GM21825 (cell line): ENCODE measurements around the gene PLXNB2.
A peak's percentile ranks its signal among the peaks of the same experiment; 100 is the strongest.
"Not testable (repeated sequence)": the region's sequence is repeated elsewhere in the genome, so short reads cannot be mapped to it uniquely, and the experiment has no call there.

ENCODE experiments used
- ATAC-seq: cut with Tn5 transposase; IDR thresholded peaks from one replicate; pipeline ENCODE4 v1.9.1; 2021; ENCODE audit warnings: mild to moderate bottlenecking, moderate library complexity; ENCODE audit not compliant: unreplicated experiment

The PLXNB2 gene, protein sequence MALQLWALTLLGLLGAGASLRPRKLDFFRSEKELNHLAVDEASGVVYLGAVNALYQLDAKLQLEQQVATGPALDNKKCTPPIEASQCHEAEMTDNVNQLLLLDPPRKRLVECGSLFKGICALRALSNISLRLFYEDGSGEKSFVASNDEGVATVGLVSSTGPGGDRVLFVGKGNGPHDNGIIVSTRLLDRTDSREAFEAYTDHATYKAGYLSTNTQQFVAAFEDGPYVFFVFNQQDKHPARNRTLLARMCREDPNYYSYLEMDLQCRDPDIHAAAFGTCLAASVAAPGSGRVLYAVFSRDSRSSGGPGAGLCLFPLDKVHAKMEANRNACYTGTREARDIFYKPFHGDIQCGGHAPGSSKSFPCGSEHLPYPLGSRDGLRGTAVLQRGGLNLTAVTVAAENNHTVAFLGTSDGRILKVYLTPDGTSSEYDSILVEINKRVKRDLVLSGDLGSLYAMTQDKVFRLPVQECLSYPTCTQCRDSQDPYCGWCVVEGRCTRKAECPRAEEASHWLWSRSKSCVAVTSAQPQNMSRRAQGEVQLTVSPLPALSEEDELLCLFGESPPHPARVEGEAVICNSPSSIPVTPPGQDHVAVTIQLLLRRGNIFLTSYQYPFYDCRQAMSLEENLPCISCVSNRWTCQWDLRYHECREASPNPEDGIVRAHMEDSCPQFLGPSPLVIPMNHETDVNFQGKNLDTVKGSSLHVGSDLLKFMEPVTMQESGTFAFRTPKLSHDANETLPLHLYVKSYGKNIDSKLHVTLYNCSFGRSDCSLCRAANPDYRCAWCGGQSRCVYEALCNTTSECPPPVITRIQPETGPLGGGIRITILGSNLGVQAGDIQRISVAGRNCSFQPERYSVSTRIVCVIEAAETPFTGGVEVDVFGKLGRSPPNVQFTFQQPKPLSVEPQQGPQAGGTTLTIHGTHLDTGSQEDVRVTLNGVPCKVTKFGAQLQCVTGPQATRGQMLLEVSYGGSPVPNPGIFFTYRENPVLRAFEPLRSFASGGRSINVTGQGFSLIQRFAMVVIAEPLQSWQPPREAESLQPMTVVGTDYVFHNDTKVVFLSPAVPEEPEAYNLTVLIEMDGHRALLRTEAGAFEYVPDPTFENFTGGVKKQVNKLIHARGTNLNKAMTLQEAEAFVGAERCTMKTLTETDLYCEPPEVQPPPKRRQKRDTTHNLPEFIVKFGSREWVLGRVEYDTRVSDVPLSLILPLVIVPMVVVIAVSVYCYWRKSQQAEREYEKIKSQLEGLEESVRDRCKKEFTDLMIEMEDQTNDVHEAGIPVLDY (N-terminal part only)

GRCh38 chr22:50306753-50307749, at the start of gene PLXNB2:
PLXNB2 (minus strand) TSS chr22:50307646; CDS start chr22:50290584, 17,062 bp downstream.
- ATAC-seq: no peak

GRCh38 chr22:50357222-50357621, 49.8 kb upstream of the PLXNB2 start:
- no peak for ATAC-seq

GRCh38 chr22:50356186-50356585, 48.7 kb upstream of the PLXNB2 start:
- no peak for ATAC-seq

GRCh38 chr22:50348058-50348457, 40.6 kb upstream of the PLXNB2 start:
- no peak for ATAC-seq

DNA sequence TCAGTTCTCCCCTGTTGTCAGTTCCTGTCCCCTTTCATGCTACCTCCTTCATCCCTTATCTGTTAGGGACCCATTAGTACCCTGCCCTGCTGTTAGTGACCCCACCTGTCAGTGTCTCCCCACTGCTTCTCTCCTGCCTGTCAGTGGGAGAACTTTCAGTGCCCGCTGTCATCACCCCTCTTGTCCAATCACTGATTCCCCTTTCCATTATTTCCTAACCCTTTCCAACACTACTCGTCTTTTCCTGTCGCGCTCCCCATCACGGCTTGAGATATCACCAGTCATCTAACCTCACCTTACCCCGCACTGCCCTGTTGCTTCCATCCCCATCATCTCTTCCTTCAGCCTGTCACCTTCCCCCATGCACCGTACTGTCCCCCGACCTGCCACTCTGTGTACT, 39.7 kb upstream of the PLXNB2 start:
- no peak for ATAC-seq

GRCh38 chr22:50346470-50346869, 39.0 kb upstream of the PLXNB2 start:
- ATAC-seq: no peak

GRCh38 chr22:50343541-50343935, 36.1 kb upstream of the PLXNB2 start:
- no peak for ATAC-seq

GRCh38 chr22:50342651-50343540, 35.5 kb upstream of the PLXNB2 start, which contains the start of gene PPP6R2:
PPP6R2 (plus strand) TSS chr22:50343327; CDS start chr22:50393909, 50,582 bp downstream.
- ATAC-seq: peak; percentile 57

DNA sequence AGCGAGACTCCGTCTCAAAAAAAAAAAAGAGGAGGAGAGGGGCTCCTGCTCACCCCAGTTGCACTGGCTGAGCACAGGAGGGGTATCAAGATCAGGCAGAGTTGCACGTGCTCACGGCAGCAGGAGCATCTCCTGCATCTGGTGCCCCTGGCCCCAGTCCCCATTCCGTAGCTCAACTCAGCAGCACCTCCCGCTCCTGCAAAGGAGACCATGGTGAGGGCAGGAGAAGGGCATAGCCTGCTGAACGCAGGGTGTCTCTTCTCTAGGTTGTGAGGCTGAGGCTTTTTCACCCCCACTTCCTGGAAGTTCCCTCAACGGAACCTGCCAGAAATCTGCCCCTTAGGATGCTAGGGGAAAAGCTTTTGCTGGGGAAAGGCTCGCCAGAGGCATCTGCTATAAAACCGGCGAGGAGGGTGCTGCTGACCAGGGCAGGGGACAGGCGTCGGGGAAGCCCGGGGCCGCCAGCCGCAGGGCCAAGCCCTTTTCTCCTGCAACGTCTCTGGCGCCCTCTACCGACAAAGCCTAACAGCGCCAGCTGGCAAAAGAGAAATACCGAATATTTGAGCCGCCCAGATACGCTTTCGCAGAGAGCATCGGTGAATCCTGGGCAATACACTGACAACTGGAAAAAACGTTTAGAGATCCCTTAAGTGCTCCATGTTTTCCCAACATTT, 34.7 kb upstream of the PLXNB2 start:
- peak; percentile 54 for ATAC-seq

- ATAC-seq: no peak
Observed at GRCh38 chr22:50339945-50340879, 32.8 kb upstream of the PLXNB2 start.

GRCh38 chr22:50338860-50339462, 31.5 kb upstream of the PLXNB2 start:
- no peak for ATAC-seq

GRCh38 chr22:50338042-50338573, 30.7 kb upstream of the PLXNB2 start:
- no peak for ATAC-seq

GRCh38 chr22:50337262-50338041, 30.0 kb upstream of the PLXNB2 start:
- ATAC-seq: no peak

DNA sequence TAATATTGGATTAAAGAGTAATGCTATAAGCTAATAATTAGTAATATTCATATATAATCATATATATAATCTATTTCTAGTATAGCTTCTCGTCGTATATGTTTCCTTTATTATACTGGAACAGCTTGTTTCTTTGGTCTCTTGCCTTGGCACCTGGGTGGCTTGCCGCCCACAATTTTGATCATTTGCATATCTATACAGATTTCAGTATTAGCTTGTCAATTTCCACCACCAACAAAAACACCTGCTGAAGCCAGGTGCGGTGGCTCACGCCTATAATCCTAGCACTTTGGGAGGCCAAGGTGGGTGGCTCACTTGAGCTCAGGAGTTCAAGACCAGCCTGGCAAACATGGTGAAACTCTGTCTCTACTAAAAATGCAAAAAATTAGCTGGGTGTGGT, 27.0 kb upstream of the PLXNB2 start:
- ATAC-seq: not testable (repeated sequence)

DNA sequence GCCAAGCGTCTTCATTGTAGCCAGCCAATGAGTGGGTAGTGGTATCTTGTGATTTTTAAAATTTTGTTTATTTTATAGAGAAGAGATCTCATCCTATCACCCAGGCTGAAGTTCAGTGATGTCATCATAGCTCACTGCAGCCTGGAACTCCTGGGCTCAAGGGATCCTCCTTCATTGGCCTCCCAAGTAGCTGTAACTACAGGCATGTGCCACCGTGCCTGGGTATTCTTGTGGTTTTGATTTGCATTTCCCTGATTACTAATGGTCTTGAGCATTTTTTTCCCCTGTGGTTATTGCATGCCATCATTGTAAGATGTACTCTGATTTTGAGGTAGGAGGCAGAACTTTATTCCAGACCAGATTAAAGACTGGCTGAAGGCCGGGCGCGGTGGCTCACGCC, 21.8 kb upstream of the PLXNB2 start:
- no peak for ATAC-seq

GRCh38 chr22:50327711-50328019, 20.2 kb upstream of the PLXNB2 start:
- ATAC-seq: peak; percentile 8
